Neutrophil (primary cell): ENCODE measurements around the gene DCTN3.
A peak's percentile ranks its signal among the peaks of the same experiment; 100 is the strongest.

Source experiments
- H3K27ac ChIP-seq: fragments of 200-600 bp; sonication (generic); 2 replicates; pipeline ENCODE4 v1.5.1; 2016; ENCODE audit warnings: mild to moderate bottlenecking, moderate library complexity
- H3K27me3 ChIP-seq: fragments of 200-600 bp; sonication (generic); 2 replicates; pipeline ENCODE4 v1.6.0; 2016; ENCODE audit warnings: mild to moderate bottlenecking
- H3K36me3 ChIP-seq: fragments of 200-600 bp; sonication (generic); 2 replicates; pipeline ENCODE4 v1.5.1; 2017
- H3K4me1 ChIP-seq, 2 experiments: fragments of 200-600 bp in 1 of 2; sonication (generic) in 1 of 2; 1 replicate in 1 of 2; 2 replicates in 1 of 2; pipeline versions ENCODE4 v1.5.1 to v1.6.1; 2013 to 2016; ENCODE audit warnings: low read depth in 1 of 2, low read length in 1 of 2, mild to moderate bottlenecking in 1 of 2, moderate library complexity in 1 of 2; ENCODE audit not compliant: control insufficient read depth in 1 of 2, insufficient read depth in 1 of 2
- H3K4me3 ChIP-seq, 2 experiments: fragments of 200-600 bp in 1 of 2; sonication (generic) in 1 of 2; 1 replicate in 1 of 2; 2 replicates in 1 of 2; pipeline ENCODE4 v1.5.1; 2013 to 2016; ENCODE audit warnings: low read depth in 1 of 2, low read length in 1 of 2, mild to moderate bottlenecking in 1 of 2, moderate library complexity in 1 of 2
- H3K9me3 ChIP-seq: fragments of 200-600 bp; sonication (generic); 2 replicates; pipeline ENCODE4 v1.5.1; 2016
- CTCF ChIP-seq: fragments of 200-600 bp; sonication (generic); IDR thresholded peaks from 2 replicates; pipeline ENCODE4 v1.5.1; 2016; ENCODE audit warnings: antibody characterized with exemption

The DCTN3 gene

DNA sequence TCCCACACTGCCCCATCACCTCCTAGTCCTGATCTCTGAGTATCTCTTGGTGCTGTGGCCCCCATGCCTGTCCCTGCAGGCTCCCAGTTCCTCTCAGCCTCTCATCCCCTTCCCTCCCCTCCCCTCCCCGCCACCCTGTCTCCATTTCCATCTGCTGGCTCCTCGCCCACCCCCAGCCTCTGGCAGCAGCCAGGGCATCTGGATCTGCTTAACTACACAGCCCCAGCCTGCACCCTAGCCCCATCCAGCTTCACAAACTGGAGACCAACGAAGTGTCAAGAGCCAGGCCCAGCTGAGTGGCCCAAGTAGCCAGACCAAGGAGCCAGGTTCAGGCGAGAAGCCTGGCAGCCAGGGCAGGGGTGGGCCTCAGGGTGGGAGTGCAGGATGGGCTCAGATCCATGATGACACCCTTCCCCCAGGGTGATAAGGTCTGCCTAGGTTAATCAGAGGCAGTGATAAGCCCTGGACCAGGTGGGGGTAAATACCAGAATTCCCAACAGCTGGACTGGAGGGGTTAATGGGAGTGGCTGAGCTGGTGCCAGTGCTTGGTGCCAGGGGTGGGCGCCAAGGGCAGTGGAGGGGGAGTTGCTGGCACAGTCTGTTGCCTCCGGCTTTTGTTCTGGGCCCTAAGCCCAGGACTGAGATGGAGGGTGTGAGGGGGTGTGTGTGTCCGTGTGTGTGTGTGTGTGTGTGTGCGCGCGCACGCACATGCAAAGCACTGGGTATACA lies 34.2 kb upstream of the DCTN3 start:
- Histone ChIP-seq H3K36me3 (peaks cover 9% of the 10 kb centered on the region), H3K27me3 (peaks cover 13% of the 10 kb centered on the region), H3K27ac (no peak overlapping the region), H3K9me3 (no peaks in the 10 kb centered on the region), H3K4me3 (no peak overlapping the region), H3K4me1 (peaks cover 6 to 8% of the 10 kb centered on the region in 2 experiments)
- no peak for TF ChIP-seq CTCF

- H3K27ac ChIP-seq = no peak overlapping the region
These were observed 33.1 kb upstream of the DCTN3 start for GRCh38 chr9:34653151-34654072.

GRCh38 chr9:34652602-34653000 lies 32.3 kb upstream of the DCTN3 start:
- peaks cover 13% of the 10 kb centered on the region for H3K27me3 ChIP-seq
- H3K27ac ChIP-seq = no peak overlapping the region
- TF ChIP-seq CTCF = no peak
- H3K4me1 ChIP-seq = peaks cover 7 to 14% of the 10 kb centered on the region in 2 experiments
- peaks cover 23% of the 10 kb centered on the region for H3K36me3 ChIP-seq
- H3K9me3 ChIP-seq = no peaks in the 10 kb centered on the region
- H3K4me3 ChIP-seq = no peak overlapping the region

More at GRCh38 chr9:34653151-34654072, 33.1 kb upstream of the DCTN3 start:
- Histone ChIP-seq H3K9me3 (no peaks in the 10 kb centered on the region), H3K4me1 (peaks cover 6 to 8% of the 10 kb centered on the region in 2 experiments), H3K27me3 (peaks cover 13% of the 10 kb centered on the region), H3K36me3 (peaks cover 20% of the 10 kb centered on the region), H3K4me3 (no peak overlapping the region)
- no peak for TF ChIP-seq CTCF

DNA sequence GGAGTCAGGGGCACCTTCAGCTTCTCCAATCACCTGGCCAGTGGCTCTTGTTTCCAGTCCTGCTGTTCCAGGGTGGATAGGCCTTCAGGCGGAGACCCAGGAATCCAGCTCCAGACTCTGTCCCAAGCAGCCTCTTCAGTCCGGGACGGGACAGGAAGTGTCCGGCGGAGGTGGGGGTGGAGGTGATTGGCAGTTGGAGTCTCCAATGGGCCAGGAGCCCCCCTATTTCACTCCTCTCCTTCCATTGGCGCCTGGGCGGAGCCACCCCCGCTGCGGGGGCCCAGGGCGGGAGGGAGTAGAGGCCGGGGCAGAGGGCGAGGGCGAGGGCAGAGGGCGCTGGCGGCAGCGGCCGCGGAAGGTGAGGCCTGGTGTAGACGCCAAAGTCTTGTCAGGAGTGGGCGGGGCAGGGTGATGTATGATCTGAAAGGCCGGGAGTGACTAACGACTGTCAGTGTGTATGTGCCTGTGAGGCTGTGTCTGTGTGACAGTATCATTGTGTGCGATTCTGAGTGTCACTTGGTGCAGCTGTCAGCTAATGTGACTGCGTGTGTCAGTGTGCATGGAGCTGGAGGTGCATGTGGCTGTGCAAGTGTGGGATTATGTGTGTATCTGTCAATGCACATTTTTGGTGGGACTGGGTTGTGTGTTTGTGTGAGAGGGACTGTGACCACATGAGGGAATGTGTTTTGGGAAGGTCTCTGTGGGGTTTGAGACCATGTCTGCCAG lies 31.7 kb upstream of the DCTN3 start, which contains the start of gene IL11RA:
IL11RA (plus strand) TSS at position 310 of the 726 bp plus-strand sequence. CDS start 3,033 bp downstream, outside the sequence.
- Histone ChIP-seq H3K36me3 (peaks cover 23% of the 10 kb centered on the region), H3K27ac (no peak within 1 kb of the TSS)
- TF ChIP-seq CTCF = no peak

DNA sequence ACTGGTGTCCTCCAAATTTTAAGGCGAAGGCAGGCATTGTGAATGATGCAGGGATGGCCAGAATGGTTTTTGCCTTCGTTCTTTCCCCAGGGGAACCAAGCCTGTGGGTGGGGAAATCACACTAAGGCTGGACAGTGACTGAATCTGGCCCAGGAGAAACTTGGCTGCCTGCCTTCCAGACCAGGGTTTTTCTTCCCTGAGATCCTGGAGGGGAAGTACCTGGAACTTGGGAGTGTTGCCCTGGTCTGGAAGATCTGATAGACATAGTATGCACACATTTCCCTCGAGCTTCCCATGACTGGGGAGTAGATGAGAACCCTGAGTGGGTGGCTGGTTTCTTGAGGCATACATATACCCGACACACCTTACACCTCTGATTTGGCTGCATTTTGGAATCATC lies 31.0 kb upstream of the DCTN3 start:
- TF ChIP-seq CTCF = no peak
- no peaks in the 10 kb centered on the region for H3K9me3 ChIP-seq
- H3K4me1 ChIP-seq = peaks cover 18 to 25% of the 10 kb centered on the region in 2 experiments
- no peak overlapping the region for H3K4me3 ChIP-seq
- H3K27ac ChIP-seq = no peak overlapping the region
- peaks cover 13% of the 10 kb centered on the region for H3K27me3 ChIP-seq
- peaks cover 23% of the 10 kb centered on the region for H3K36me3 ChIP-seq

More for the DNA sequence above, 31.7 kb upstream of the DCTN3 start, which contains the start of gene IL11RA:
- H3K4me1 ChIP-seq = peaks cover 13 to 19% of the 10 kb centered on the region in 2 experiments
- H3K9me3 ChIP-seq = no peaks in the 10 kb centered on the region
- peaks cover 13% of the 10 kb centered on the region for H3K27me3 ChIP-seq
- H3K4me3 ChIP-seq = peak within 1 kb of the TSS in 1 of 2 experiments; percentile 27
